Natural killer cell (primary cell): ENCODE results near the gene RC3H1. TPM values are rescaled to one million over a fixed set of nuclear protein-coding genes. Genes with fewer than 3 reads are reported as not detected.
A peak's percentile ranks its signal among the peaks of the same experiment; 100 is the strongest.

Experiments used
- ATAC-seq, 3 donors: fragments of 150-1000 bp in 2 of 3; fragments of 200-7000 bp in 1 of 3; cut with Tn5 transposase; 1 replicate in 1 of 3; 2 replicates in 2 of 3; pipeline ENCODE4 v1.10.0; 2021; ENCODE audit warnings: mild to moderate bottlenecking in 2 of 3, moderate library complexity in 2 of 3
- DNase-seq, 2 donors: peaks; one replicate each; pipeline versions ENCODE4 v3.0.0 to v3.0.0-alpha.2; 2013 to 2021; ENCODE audit warnings: mixed read lengths in 1 of 2
- H3K27ac ChIP-seq: one replicate; pipeline ENCODE4 v1.5.1; 2013; ENCODE audit warnings: mild to moderate bottlenecking, low read length
- H3K27me3 ChIP-seq: one replicate; pipeline ENCODE4 v1.6.1; 2013; ENCODE audit warnings: low read length; ENCODE audit not compliant: control insufficient read depth, insufficient read depth
- H3K36me3 ChIP-seq: one replicate; pipeline ENCODE4 v1.6.1; 2013; ENCODE audit warnings: low read length; ENCODE audit not compliant: control insufficient read depth, insufficient read depth
- H3K4me1 ChIP-seq: one replicate; pipeline ENCODE4 v1.6.1; 2013; ENCODE audit warnings: low read length; ENCODE audit not compliant: control insufficient read depth, insufficient read depth
- H3K4me3 ChIP-seq: one replicate; pipeline ENCODE4 v1.5.1; 2013; ENCODE audit warnings: low read length
- H3K9me3 ChIP-seq: one replicate; pipeline ENCODE4 v1.6.1; 2013; ENCODE audit warnings: low read length; ENCODE audit not compliant: control insufficient read depth, insufficient read depth
- H3K27ac Mint-ChIP-seq, 2 donors: one replicate each; pipeline ENCODE4 v1.8.0; 2022; ENCODE audit warnings: mild to moderate bottlenecking in 2 of 2, mixed read lengths in 2 of 2, moderate library complexity in 1 of 2
- H3K27me3 Mint-ChIP-seq, 2 donors: one replicate each; pipeline ENCODE4 v1.8.0; 2022; ENCODE audit warnings: low read depth in 2 of 2, mixed read lengths in 2 of 2
- H3K36me3 Mint-ChIP-seq: one replicate; pipeline ENCODE4 v1.8.0; 2022; ENCODE audit warnings: mixed read lengths
- H3K4me1 Mint-ChIP-seq, 2 donors: one replicate each; pipeline ENCODE4 v1.8.0; 2022; ENCODE audit warnings: mixed read lengths in 2 of 2
- H3K4me3 Mint-ChIP-seq: one replicate; pipeline ENCODE4 v1.8.0; 2022; ENCODE audit warnings: mild to moderate bottlenecking, moderate library complexity, mixed read lengths
- H3K9me3 Mint-ChIP-seq, 2 donors: one replicate each; pipeline ENCODE4 v1.8.0; 2022; ENCODE audit warnings: mixed read lengths in 2 of 2
- WGBS: methylation state at CpG from one replicate; pipeline ENCODE4 v1.1.7; 2013; ENCODE audit warnings: missing lambda C conversion rate; ENCODE audit not compliant: insufficient coverage; 5-methylcytosine and 5-hydroxymethylcytosine counted together
- intact Hi-C: fragments of 100-400 bp; cut with micrococcal nuclease; formaldehyde crosslinking; loops from one replicate; pipeline ENCODE4 v1.14.2; 2022
- total RNA-seq, 4 donors: library from RNA; stranded (reverse); fragments of 120-200 nt in 1 of 4; gene quantifications; one replicate each; pipeline versions ENCODE4 v1.2.3 to v1.2.4, GENCODE V29; 2013 to 2022
- TF ChIP-seq, protein P1 (sequence below): fragments of 200-600 bp; IDR thresholded peaks from one replicate; pipeline ENCODE4 v1.8.0; 2022; ENCODE audit warnings: antibody characterized with exemption

RC3H1 gene
- total RNA-seq, 3 donors from 2014 or later (not counting 1 experiment from before 2014, with no cell fraction given), result 67.8 to 82.1 (median 78.9) TPM

GRCh38 chr1:174008269-174008668 lies 13.9 kb downstream of the RC3H1 start:
- intact Hi-C loops, result no loop called here
- H3K9me3 ChIP-seq, result no peaks in the 10 kb centered on the region
- H3K36me3 Mint-ChIP-seq, result no peaks in the 10 kb centered on the region
- ATAC-seq (no peak), DNase-seq (no peak)
- peaks cover 56 to 71% of the 10 kb centered on the region in 2 donors for H3K4me1 Mint-ChIP-seq
- H3K27me3 Mint-ChIP-seq, result no peaks in the 10 kb centered on the region
- no peak overlapping the region for H3K4me3 ChIP-seq
- no peaks in the 10 kb centered on the region for H3K27me3 ChIP-seq
- H3K4me1 ChIP-seq, result peaks cover 18% of the 10 kb centered on the region
- H3K27ac ChIP-seq, result no peak overlapping the region
- peaks cover 4% of the 10 kb centered on the region for H3K36me3 ChIP-seq
- WGBS, result no CpG with 5 or more reads among the region's 2 CpGs
- no peaks in the 10 kb centered on the region for H3K9me3 Mint-ChIP-seq
- peak overlapping the region in 1 of 2 donors; percentile 32 for H3K27ac Mint-ChIP-seq
- H3K4me3 Mint-ChIP-seq, result peak overlapping the region; percentile 54
- TF ChIP-seq, protein P1, sequence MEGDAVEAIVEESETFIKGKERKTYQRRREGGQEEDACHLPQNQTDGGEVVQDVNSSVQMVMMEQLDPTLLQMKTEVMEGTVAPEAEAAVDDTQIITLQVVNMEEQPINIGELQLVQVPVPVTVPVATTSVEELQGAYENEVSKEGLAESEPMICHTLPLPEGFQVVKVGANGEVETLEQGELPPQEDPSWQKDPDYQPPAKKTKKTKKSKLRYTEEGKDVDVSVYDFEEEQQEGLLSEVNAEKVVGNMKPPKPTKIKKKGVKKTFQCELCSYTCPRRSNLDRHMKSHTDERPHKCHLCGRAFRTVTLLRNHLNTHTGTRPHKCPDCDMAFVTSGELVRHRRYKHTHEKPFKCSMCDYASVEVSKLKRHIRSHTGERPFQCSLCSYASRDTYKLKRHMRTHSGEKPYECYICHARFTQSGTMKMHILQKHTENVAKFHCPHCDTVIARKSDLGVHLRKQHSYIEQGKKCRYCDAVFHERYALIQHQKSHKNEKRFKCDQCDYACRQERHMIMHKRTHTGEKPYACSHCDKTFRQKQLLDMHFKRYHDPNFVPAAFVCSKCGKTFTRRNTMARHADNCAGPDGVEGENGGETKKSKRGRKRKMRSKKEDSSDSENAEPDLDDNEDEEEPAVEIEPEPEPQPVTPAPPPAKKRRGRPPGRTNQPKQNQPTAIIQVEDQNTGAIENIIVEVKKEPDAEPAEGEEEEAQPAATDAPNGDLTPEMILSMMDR, result no peak

DNA sequence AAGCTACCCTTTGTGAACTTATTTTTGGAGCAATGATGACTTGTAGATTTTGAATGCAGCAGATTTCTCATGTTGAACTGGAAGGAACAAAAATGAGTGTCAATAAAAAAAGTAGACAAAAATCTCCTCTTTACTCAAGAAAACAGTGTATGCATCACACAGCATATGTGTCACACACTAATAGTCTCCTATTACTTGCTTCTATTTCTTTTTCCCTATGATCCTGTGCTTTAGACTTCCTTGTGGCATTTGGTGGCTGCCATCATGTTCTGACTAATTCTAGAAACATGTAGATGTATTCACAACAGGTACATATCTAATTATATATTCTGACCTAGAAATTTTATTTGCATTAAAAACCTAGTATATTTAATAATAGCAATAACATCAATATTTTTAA lies 14.3 kb downstream of the RC3H1 start:
- intact Hi-C loops, result no loop called here
- Histone ChIP-seq H3K27ac (no peak overlapping the region), H3K9me3 (no peaks in the 10 kb centered on the region), H3K4me3 (no peak overlapping the region), H3K36me3 (peaks cover 4% of the 10 kb centered on the region), H3K4me1 (peaks cover 18% of the 10 kb centered on the region), H3K27me3 (no peaks in the 10 kb centered on the region)
- peak overlapping the region in 1 of 2 donors; percentile 32 for H3K27ac Mint-ChIP-seq
- H3K9me3 Mint-ChIP-seq, result no peaks in the 10 kb centered on the region
- TF ChIP-seq, protein P1, result no peak
- ATAC-seq, result no peak
- no peaks in the 10 kb centered on the region for H3K27me3 Mint-ChIP-seq
- no peak overlapping the region for H3K4me3 Mint-ChIP-seq
- no peaks in the 10 kb centered on the region for H3K36me3 Mint-ChIP-seq
- peaks cover 56 to 71% of the 10 kb centered on the region in 2 donors for H3K4me1 Mint-ChIP-seq
- DNase-seq, result no peak

DNA sequence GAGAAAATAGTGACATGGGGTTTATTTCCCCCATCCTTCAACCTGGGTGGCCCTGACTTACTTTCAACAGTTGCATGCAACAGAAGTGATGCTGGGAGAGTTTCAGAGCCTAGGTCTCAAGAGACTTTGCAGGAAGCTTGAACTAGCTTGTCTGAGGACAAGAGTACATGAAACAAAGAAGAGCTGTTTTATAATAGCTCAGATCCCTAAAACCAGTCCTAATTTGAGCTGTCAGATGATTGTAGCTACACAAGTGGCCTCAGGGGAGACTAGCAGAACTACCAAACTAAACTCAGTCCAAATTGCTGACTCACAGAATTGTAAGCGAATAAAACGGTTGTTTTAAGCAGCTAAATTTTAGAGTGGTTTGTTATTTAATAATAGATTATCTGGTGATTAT lies 17.1 kb downstream of the RC3H1 start:
- Histone ChIP-seq H3K4me1 (peaks cover 18% of the 10 kb centered on the region), H3K36me3 (peaks cover 4% of the 10 kb centered on the region), H3K4me3 (no peak overlapping the region), H3K27me3 (no peaks in the 10 kb centered on the region), H3K9me3 (no peaks in the 10 kb centered on the region), H3K27ac (no peak overlapping the region)
- no peaks in the 10 kb centered on the region for H3K36me3 Mint-ChIP-seq
- ATAC-seq, result no peak
- peaks cover 53 to 70% of the 10 kb centered on the region in 2 donors for H3K4me1 Mint-ChIP-seq
- intact Hi-C loops, result no loop called here
- no peak overlapping the region for H3K4me3 Mint-ChIP-seq
- DNase-seq, result no peak
- no peaks in the 10 kb centered on the region for H3K27me3 Mint-ChIP-seq
- TF ChIP-seq, protein P1, result no peak
- H3K9me3 Mint-ChIP-seq, result no peaks in the 10 kb centered on the region
- no CpG with 5 or more reads among the region's 2 CpGs for WGBS
- H3K27ac Mint-ChIP-seq, result peak overlapping the region in 1 of 2 donors; percentile 42

GRCh38 chr1:174003867-174004266 lies 18.3 kb downstream of the RC3H1 start:
- TF ChIP-seq, protein P1, result no peak
- ATAC-seq, result no peak
- H3K36me3 Mint-ChIP-seq, result no peaks in the 10 kb centered on the region
- Histone ChIP-seq H3K4me3 (no peak overlapping the region), H3K27me3 (no peaks in the 10 kb centered on the region), H3K4me1 (peaks cover 14% of the 10 kb centered on the region), H3K36me3 (peaks cover 6% of the 10 kb centered on the region), H3K9me3 (no peaks in the 10 kb centered on the region), H3K27ac (no peak overlapping the region)
- intact Hi-C loops, result no loop called here
- peaks cover 52 to 69% of the 10 kb centered on the region in 2 donors for H3K4me1 Mint-ChIP-seq
- H3K4me3 Mint-ChIP-seq, result no peak overlapping the region
- 94% methylated on average over 4 of the region's 4 CpGs for WGBS
- peak overlapping the region in 1 of 2 donors; percentile 31 for H3K27ac Mint-ChIP-seq
- no peak for DNase-seq
- no peaks in the 10 kb centered on the region for H3K27me3 Mint-ChIP-seq
- no peaks in the 10 kb centered on the region for H3K9me3 Mint-ChIP-seq
